Measurements from ENCODE around the gene JADE1.

Gene JADE1

DNA sequence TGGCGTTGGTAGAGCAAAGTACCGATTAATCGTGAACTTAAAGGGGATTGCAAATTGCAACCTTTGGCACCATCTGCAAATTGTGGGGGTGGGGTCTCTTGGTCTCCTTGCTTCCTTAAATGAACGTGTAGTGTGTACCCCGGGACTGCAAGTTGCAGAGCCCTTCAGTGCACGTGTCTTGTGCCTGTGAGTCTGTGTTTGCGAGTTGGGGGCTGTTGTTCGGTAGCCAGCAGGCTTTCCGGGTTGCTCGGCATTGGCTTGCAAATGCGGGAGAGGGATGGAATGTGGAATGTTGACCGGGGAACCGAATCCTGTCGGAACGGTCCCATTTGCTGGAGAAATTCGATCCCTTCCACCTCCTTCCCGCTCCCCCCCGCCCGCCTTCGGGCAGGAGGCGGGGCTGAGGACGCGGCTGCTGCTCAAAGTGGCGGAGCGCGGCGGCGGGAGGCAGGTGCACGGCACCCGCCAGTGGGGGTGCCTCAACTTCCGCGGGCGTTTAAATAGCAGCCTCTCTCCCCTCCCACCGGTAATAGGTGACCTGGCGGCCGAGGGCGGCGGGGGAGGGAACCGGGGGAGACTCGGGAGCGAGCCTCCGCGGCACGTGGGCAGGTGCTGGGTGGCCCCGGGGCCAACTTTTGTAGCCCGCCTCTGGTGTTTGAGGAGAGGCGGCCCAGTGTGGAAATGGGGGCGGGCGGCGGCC is 1.5 kb downstream of the JADE1 start:
- peak; percentile 69 to 70 for DNase-seq

DNA sequence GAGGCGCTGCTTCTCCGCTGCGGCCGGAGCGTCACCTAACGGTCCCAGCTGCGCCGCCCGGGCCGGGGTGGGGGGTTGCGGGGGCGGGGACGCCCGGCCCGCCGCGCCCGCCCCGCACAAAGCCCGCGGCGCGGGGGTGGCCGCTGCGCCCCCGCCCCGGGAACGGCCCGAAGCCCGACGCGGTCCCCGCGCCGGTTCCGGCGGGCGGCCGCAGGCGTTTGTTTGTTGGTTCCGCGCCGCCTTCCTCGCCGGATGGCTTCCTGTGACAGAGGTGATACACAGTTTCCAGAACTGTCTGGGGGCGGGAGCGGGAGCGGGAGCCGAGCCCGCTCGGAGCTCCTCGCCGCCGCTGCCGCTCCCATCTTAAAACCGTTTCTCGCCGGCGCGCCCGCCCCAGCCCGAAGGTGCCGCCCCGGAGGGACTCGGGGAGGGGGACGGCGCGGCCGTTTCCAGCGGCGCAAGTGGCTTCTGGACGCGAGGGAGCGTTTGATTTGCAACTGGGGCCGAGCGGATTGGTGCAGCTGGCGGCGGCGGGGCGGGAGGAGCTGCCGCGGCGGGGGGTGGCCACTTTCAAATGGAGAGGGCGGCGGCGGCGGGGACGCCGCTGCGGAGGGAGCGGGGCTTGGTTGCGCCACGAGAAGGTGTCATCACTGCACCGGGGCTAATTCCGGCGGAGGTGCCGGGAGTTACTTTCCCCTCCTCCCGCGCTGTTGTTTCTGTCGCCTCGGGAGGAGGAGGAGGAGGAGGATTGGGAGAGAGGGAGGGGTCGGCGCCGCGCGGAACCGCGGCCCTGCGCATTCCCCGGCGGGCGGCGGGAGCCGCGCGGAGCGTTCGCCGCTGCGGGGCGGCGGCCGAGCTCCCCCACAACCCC is 2.3 kb downstream of the JADE1 start:
- DNase-seq, result peak; percentile 77 to 79

DNA sequence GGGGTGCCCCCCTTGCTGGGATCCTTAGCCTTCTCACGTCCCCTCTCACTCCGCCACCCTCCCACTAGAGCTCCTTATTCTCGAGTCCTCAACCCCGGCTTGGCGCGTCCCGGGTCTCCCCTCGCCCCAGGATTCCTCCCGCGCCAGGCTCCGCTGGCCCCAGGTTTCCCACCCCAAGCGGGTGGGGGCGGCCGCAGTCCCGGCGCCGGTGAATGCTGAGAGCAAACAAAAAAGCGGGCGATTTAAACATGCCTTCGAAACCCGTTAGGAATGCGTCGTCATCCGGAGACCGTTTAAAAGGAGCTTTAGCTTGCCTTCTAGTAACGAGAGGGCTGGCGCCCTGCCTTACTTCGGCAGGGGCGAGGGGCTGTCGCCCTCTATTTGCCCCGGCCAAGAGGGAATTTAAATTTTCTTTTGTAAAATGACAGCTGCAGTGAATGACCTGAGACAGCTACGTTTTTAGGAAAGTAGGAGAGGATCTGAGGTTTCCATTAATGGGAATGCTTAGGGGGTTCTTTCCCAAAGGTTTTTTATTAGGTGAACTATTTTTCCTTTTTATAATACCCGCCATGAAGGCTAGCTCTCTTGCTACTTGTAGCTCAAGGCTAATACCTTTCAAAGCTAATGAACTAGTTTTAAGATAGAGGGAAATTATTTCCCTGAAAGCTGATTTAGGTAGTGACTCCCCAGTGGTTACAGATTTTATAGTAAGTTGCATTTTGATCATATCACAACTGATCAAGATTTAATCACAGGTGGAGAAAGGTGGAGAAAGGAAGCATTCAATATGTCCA is 3.1 kb downstream of the JADE1 start:
- DNase-seq, result peak; percentile 25 to 44

DNA sequence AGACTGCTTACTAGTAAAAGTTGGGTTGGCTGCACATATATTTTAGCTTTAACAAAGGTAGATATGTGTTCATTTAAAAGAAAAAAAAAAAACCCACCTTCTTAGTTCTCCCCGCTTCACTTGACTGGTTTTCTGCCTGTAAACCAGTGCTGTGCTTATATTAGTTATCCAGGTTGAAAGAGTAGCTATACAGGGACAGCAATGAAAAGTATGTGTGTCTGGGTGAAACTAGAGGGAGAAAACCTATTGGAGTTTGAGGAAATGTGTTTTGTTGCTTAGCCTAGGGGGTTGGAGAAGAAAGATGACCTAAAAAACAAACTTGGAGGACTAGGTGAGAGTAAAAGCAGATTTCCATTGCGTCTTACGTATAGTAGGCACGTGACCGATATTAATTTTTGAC is 4.5 kb downstream of the JADE1 start:
- DNase-seq, result no peak

DNA sequence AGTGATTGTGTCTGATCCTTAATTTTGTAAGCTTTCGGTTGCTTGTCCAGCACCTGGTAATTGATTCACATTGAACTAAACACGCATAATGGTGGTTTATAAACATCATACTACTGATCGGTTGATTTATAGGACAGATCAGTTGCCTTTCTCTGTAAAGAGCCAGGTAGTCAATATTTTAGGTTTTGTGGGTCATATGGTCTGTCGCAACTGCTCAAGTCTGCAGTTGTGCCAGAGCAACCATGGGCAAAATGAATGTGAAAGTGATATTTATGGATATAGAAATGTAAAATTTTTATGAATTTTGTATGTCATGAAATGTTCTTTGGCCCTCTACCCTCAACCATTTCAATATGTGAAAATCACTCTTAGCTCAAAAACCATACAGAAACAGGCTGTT is 8.9 kb downstream of the JADE1 start:
- no peak for DNase-seq

DNA sequence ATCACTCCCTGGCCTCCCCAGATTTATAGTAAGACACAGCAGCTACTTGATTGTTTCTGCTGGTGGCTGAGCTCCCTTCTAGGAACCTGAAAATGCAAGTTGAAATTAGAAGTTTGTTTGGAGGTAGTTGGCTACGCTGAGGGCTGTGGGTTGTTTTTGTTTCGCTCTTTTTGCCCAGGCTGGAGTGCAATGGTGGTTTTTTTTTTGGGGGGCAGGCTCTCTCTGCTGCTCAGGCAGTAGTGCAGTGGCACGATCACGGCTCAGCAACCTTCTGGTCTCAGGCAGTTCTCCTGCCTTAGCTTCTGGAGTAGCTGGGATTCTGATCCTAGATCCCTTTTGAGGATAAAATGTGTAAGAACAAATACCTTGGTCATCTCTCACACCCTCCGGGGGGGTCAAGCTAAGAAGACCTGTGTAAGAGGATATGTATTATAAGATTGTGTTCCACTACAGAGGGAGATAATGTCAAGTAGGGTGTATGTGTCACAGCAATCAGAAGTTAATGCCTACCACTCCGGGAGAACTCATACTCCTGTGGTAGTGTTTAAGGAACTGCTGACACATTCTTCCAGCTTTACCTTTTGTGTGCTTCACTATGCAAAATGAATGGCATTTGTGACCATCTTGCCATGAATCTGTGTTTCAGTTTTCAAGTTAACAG is 9.7 kb downstream of the JADE1 start:
- no peak for DNase-seq

DNA sequence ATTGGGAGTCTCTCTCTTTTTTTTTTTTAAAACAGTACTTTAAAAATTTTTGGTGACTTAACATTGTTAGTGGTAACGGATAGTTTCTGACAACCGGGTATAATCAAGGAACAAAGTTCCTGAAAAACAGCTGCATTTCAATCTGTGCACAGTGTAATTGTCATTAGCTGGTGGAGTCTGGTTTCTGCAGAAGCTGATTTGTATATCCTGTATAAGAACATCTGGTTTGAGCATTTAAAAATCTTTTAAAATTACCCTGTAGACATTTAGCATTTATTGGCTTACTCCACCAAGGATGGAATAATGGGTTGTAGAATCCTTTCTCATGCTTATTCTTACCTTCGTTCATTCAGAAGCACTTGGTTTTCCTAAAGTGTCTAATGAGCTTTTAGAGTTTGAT is 11.2 kb downstream of the JADE1 start:
- DNase-seq, result no peak

DNA sequence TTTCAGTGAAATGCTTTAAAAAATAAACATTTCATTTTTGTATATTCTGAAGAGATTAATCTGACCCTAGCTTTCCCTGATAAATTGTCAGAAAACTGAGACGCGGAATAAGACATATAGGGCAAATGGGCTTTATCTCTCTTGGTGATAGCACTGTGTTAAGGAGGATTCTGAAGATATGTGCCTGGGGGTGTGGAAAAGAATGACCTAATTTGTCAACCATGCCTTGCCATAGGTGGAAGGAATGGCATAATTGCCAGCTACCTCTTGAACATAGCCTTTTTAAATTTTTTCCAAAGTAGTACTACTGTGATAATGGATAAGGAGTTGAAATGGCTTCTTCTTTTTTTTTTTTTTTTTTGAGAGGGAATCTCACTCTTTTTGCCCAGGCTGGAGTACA is 11.7 kb downstream of the JADE1 start:
- no peak for DNase-seq

DNA sequence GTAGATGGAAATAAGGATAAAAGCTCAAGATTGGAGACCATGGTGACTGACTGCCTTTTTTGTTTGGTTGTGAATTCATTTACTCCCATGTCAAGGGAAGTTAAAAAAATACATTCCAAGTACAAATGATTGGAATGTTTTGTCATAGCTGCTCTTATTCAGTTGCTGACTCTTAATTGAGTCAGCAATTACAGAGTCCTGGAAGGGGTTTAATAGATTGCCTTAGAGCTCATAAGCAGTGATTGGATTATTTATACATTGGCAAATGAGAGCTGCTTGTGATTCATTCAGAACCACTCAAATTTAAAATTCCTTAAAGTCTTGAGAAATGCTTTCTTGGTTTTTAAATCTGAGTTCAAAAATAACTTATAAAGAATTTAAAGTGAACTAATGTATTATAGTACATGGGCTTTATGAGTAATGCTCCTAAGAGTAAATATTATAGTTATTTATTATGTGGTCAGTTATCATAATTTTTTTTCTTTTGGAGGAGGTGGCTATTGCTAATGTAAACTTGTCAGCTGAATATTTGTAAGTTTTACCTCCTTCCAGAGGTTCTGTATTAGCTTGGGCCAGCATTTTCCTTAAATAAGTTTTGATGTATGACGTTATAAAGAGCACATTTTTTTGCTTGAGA is 13.6 kb downstream of the JADE1 start:
- no peak for DNase-seq

DNA sequence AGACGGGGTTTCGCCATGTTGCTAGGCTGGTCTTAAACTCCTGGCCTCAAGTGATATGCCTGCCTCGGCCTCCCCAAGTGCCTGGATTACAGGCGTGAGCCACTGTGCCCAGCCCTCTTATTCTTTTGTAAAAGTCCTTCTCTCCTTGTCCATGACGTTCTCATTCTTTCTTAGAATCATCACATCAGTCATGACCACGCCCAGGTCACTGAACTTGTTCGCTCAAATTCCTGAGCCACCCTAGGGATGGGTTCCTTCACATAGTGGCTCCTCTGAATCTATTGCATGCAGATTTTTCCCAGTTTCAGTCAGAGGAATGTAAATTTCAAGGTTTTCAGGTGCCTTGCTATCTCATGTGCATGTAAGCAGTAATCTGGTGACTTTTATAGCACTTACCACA is 15.7 kb downstream of the JADE1 start:
- no peak for DNase-seq

DNA sequence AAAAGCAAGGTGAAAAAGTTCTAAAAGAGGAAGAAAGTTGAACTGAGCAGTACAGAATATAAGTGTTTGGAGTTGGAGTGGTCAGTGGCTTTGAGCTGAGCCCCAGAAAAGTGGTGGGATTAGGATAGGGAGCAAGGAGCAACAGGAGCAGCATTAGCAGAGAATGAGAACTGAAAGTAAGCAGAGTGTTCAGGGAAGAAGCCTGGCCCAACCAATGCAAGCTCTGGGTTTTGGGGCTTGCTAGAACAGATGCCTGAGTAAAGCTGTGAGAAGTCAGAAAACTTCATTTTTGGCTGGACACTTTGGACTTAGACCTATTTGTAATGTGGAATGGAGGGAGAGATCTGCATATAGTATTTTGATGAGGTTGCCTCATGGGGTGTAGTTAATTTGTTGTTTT is 17.8 kb downstream of the JADE1 start:
- no peak for DNase-seq

DNA sequence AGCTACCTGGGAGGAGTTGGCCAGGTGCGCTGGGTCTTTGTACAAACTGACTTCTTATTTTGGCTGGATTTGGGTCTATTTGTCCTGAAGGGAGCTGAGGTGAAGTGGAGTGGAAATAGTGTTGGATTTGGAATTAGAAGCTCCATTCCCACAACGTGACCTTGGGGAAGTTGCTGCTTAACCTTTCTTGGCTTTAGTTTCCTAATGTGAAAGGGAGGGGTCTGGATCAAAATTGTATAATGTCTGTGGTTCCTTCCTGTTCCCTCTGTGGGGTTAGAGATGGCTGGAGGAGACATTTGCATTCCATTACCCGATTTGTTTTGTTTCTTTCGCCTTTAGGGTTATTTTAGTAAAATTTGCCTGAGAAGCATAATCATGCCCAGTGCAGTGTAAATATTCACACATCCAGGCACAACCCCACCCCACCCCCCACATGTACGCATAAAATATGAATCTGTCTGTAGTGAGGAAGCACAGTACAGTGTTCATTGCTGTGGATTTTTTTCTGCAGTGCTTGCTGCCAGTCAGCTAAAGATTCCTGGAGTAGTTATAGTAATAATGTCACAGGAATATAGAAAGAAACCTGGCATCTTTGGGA is 21.5 kb downstream of the JADE1 start:
- DNase-seq, result no peak

DNA sequence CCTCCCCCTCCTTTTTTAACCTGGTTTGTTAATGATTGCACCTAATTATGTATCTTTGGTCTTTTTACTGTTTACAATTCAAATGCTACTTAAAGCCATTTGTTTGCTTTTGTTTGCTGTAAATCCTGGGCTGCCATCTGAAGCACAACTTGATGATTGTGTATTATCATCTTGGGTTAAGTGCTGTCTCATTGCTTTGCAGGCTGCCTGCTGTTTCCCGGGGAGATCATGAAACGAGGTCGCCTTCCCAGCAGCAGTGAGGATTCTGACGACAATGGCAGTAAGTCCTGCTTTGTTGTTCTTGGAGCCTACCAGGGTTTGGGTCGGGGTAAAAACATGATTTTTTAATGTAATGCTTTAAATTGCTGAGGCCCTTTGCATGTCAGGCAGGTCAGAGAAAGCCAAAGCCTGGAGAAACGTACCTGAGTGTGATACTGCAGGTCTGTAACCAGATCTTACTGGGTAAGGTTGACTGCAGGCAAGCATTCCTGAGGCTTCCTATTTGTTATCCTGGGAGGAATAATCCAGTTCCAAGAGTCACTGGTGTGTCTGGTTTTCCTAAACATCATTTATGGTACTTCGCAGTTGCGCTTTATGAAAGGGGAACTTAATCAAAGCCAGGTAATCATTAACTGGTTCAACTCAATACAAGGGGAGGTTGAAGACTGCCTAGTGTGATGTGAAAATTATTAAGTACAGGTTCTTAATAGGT is 22.2 kb downstream of the JADE1 start:
- no peak for DNase-seq

DNA sequence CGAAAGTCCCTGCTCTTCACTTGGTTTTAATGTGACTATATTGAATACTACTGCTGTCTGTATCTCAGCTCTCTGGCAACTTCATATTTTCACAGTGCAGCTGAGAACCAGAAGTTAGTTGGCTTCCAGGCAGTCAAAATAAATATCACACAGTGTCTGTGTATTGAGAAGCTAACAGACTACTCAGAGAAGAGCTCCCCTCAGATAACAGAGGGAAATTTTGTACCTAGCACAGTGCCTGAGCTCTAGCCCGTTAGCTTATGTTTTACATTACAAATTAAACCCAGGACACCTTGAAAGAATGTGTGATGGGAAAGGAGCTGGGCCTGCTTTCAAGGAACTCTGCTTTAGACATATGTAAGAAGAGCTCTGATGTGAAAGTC is 22.7 kb downstream of the JADE1 start:
- DNase-seq, result no peak

DNA sequence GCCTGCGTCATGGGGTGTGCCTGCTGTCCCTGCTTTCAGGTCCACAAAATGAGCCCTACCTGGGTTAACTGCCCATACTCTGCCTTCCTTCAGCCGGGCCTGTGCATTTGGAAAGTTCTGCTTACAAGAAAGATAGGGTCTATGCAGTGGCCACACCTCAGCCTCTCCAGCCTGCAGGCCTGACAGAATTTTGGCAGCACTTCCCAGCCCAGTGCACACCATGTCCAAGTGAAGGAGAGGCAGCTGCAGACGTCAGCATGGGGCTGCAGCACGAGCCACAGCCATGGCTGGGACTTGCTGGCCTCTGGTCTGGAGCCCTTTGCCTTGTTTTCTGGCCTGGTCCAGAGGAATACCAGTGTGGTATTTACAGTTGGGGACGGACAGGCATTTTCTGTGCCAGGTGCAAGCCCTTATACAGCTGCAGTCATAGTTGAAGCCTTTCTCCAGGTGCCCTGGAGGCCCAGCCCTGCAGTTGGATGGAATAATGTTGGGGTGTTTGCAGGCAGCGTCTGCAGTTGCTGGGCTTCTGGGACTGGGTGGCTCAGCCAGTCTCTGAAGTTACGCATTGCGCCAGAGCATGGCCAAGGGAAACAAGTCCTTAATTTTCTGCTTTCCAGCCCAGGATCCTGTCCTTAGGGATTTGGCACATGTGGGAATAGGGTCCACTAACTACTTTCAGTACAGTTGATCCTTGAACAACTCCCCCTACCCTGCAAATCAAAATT is 26.2 kb downstream of the JADE1 start:
- no peak for DNase-seq

DNA sequence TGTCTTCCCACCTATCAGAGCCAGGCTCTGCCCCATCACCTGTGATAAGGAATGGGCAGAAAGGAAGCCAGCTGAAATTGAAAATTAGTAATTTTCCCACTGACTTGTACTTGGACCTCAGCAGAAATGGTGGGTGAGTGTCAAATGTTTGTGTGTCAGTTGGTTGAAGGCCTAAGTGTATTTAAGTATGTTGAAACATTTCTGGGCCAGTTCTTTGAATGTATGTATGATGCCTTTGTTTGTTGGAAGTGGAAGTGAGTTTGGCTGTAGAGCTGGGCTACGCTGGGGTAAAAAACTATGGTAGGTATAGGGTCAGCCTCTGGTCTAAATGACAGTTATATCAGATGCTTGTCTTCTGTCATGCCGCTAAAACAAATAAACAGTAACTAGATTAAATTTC is 27.7 kb downstream of the JADE1 start:
- no peak for DNase-seq

DNA sequence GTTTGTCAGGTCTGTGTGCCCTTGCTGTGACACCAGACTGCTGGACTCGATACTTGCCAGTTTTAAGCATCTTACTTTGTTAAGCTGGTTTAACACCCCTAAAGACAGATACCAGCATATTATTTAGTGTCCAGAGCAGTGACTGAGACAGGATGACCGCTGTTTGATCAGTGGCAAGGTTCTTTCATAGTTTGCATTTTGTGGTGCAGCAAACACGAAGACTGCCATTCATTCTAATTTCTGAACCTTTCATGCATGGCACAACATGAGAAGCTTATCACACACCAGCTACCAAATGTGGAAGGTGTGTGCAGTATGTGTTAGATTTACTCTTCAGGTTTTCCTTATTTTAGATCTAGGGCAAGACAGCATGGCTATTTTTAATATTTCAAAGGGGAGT is 28.2 kb downstream of the JADE1 start:
- no peak for DNase-seq

DNA sequence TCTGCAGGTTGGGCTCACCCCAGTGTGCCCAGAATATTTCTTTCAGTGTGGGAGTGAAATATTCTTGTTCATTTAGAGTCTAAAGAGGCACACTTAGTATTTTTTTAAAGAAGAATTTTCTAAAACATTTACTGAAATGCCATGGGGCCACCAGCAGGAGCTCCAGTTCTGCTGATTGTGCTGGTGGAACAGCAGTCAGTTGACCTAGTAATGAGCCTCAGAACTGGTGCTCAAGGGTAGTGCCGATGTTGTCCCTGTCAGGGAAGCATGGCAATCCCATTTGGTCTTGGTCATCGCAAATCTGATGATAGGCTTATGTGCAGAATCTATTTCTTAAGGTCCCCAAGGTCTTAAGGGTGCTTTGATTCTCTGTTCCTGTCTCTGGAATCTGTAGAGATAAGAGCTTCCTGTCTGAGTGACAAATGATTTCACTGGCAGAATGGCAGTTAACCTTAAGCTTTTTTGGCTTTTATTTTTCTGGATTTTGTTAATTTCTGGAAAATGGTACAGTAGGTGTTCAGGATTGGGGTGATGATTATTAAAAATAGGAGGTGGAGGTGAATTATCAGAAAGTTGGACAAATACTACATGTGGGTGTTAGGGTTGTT is 31.3 kb downstream of the JADE1 start:
- no peak for DNase-seq

DNA sequence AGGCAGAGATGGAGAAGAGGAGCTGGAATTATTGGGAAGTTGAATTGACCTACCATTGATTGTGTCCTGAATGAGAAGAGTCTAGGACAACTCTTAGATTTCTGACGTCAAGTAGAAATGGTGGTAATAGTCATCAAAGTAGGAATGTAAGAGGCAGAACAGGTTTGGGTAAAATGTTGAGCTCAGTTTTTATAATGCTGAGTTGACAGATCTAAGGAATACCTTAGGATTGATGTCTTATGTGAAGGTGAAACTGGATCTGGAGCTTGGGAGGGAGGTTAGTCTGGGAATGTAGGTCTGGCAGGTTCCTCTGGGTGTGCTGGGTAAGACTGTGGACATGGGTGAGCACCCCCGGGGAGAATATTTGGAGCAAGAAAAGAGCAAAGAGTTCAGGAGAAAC is 31.9 kb downstream of the JADE1 start:
- no peak for DNase-seq

DNA sequence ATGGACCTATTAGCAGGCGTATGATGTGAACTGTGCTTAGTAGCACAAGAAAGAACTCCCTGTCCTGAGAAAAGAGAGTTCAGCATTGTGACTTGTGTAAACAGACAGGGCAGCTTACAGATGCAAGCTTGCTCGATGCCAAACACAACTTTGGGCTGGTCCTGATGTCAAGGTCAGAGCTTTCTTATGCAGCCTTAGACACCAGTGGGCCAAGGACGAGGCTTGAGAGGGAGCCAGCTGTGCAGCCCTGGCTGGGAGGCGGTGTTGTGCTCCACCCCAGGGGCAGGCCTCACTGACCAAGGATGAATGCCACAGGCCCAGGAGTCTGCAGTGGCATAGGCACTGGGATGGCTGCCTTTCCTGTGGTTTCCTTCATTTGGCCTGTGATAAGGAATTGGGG is 35.4 kb downstream of the JADE1 start:
- no peak for DNase-seq

Data from stimulated activated CD4-positive, alpha-beta T cell treated with anti-CD3 and anti-CD28 coated beads, Interleukin-2, amount 100 ng/mL, for 48 hours (primary cell).